ENCODE measurements around the gene NRSN2.

Gene NRSN2

DNA sequence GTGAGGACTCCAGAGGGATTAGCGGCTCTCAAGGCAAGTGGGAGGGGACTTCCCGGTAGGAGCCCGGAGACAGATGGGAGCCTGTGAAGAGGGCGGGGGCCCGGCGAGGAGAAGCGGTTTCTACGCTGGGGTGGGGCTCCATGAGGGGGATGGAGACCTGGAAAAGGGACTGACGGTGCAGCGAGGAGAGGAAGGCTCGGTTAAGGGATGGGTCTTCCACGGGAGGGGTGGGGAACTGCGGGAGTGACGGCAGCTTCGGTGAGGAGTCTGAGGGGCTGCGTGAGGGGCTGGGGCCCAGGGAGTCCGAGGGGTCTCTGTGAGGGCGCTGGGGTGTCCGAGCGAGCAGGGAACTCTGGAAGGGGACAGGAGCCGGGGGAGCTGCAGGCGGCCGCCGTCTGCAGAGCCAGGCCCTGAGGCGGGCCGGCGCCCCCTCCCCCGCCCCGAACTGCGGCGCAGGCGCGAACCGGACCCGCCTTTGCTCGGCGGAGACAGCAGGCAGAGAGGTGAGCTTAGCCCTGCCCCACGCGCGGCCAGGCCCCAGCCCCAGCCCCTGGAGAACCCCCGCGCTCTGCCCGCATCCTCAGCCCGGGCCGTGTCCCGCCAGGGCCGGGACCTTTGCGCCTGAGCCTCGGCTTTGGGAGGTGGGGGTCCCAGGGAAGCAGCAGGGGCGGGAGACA lies at the start of gene NRSN2:
Gene NRSN2, plus strand, starts transcription at position 472 of the 677 bp plus-strand sequence. CDS start 2,533 bp downstream, outside the sequence.
- peak; percentile 33 for DNase-seq

- peak; percentile 69 for DNase-seq
Observed at GRCh38 chr20:297925-298775, 48.8 kb upstream of the NRSN2 start.

DNA sequence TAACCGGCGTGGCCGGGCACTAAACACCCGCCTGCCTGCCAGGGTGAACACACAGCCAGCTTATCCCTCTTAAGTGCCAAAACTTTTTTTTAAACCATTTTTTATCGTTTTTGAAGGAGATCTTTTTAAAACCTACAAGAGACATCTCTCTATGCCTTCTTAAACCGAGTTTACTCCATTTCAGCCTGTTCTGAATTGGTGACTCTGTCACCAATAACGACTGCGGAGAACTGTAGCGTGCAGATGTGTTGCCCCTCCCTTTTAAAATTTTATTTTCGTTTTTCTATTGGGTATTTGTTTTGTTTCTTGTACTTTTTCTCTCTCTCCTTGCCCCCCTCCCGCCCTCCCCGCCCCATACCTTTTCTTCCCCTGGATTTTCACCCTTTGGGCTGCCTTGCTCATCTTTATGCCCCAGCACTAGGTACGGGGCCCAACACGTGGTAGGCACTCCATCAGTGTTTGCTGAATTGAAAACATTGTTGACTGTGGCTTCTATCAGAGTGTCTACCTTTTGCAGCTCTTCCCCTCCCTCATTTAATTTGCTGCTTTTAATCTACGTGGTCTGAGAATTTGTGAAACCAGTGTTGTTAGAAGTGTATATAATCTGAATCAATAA lies 48.0 kb upstream of the NRSN2 start:
- DNase-seq = no peak

DNA sequence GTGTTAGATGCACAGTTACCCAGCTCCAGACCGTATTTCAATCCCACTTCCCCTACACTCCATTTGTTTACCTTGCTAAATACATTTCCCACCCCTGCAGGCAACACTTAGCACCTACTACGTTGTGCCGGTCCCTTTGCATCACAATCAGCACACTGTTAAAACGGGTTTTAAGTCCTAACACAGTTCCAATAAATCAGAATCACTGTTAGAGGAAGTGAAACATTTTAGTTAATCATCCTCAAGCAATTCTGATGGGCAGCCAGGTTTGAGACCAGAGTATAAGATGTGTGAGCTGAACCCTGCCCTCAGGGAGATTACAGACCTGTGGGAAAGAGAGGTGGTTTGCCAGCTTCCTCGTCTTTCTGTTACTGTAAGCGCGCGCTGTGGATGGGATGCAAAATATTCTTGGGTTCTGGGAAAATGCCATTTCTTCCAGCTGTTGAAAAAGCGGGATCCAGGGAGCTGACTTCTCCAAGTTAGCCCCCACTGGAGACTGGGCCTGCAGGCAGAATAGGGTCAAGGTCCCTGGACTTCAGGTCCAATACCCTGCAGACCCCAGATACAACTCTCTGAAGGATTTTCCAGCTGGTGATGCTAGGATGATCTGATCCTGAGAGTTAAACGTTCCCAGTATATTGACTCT lies 46.4 kb upstream of the NRSN2 start:
- DNase-seq = no peak

DNA sequence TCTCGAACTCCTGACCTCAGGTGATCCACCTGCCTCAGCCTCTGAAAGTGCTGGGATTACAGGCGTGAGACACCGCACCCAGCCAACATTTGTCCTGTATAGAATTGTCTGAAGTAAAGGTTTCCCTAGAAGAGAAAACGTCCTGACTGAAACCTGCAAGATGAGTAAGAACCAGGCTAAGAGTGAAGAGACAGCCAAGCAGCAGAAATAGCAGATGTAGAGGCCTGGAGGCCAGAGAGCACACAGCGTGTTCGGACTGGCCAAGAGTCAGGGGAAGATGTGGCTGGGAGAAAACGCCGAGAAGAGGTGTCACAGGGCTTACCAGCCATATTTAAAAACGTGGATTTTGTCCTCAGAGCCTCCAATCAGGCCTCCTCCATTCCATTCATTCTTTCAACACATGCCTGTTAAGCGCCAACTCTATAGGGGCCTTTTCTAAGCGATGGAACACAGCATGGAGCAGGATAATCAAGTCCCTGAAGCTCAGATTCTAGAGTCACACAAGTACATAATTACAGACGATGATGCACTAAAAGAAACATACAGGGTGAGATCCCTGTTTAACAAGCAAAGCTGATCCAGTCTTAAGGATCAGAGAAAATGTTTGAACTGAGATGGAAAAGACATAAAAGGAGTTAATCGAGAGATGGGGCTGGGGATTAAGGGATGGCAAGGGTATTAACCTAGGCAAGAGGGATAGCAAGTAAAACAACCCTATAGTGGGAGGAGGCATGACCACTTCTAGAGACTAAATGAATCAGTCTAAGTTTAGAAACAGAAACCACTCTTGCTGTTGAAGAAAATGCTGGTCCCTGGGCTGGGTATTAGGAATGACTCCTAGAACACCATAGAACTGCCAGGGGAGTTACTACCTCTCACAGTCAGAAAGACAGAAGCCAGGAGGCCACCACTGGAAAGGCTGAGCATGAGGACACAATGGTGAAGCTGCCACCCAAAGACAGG lies 44.7 kb upstream of the NRSN2 start:
- DNase-seq = peak; percentile 42

- no peak for DNase-seq
Observed at GRCh38 chr20:305745-306144, 41.2 kb upstream of the NRSN2 start.

GRCh38 chr20:308427-309038 lies 38.4 kb upstream of the NRSN2 start:
- no peak for DNase-seq

DNA sequence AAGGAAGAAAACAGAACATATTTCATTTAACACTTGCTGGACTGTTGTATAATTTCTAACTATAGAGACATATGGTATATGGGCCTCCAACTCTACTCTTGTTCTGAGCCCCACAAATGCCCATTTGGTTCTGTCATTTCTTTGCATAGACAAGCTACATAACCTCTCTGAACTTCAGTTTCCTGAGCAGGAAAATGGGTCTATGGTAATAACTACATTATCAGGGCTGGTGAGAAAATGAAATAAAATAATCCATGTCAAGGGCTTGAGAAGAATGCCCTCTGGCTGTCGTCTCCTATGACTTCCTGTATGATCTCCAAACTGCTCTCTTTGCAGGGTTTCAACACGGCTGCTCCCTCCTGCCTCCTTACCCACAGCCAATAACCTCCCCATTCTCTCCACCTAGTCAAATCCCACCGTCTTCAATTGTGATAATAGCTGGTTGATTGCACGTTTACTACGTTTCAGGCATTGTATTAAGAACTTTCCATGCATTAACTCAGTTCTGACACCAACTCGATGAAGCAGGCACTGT lies 37.5 kb upstream of the NRSN2 start:
- DNase-seq = no peak

GRCh38 chr20:309841-310644 lies 36.9 kb upstream of the NRSN2 start:
- DNase-seq = peak; percentile 91

- no peak for DNase-seq
Observed at GRCh38 chr20:310645-311044, 36.3 kb upstream of the NRSN2 start.

- DNase-seq = no peak
Observed at GRCh38 chr20:311609-312008, 35.3 kb upstream of the NRSN2 start.

- no peak for DNase-seq
Observed at GRCh38 chr20:312067-312466, 34.8 kb upstream of the NRSN2 start.

- no peak for DNase-seq
Observed at GRCh38 chr20:312866-313265, 34.0 kb upstream of the NRSN2 start.

- no peak for DNase-seq
Observed at GRCh38 chr20:313402-313801, 33.5 kb upstream of the NRSN2 start.

- no peak for DNase-seq
Observed at GRCh38 chr20:313948-314347, 33.0 kb upstream of the NRSN2 start.

GRCh38 chr20:316316-317068 lies 30.4 kb upstream of the NRSN2 start:
- no peak for DNase-seq

DNA sequence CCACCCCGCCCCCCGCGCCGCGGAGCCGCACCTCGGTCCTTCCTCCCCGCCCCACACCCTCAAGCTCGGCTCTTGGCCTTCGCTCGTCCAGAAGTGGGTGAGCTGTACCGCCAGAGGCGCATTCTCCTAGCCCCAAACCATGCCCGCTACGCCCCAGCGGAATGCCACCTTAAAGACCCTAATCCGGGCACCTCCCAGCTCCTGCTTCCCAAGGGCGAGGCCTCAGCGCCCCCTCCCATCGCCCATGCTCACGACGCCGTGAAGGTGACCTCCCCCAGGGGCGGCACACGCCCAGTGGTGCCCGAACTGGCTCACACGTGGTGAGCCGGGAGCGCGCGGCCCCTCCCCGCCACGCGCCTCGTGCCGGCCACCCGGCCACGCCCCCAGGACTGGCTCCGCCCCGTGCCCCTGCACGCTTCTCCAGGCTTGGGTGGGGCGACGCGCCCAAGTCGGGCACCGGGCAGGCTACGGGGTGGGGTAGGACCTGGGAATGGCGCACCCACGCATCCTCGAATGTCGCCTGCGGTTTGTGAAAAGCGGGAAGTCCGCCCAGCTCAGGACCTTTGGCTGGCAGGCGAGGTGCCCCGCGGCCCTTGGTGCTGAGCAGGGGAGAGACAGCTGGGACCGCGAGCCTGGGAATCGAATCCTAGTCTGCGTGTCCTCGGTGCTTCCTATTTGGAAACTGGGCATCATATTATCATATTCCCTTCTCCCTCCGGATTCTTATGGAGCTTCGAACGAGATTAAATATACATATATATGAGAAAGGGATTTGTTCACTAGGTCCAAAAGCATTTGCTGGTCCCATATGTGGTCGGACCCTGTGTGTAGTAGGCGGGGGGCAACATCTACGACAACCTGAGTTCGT lies 22.5 kb upstream of the NRSN2 start:
- peak; percentile 94 for DNase-seq

- DNase-seq = peak; percentile 97
Observed at GRCh38 chr20:325045-325888, 21.6 kb upstream of the NRSN2 start, which contains the start of gene SOX12. Gene SOX12 (plus strand): TSS chr20:325552. CDS start chr20:325925, 373 bp downstream.

All from activated CD4-positive, alpha-beta T cell treated with anti-CD3 and anti-CD28 coated beads, Interleukin-10, Interleukin-2, amounts not matched to agents 100 ng/mL and 50 ng/mL, durations not matched to agents 16 hours and 8 hours (primary cell).